ENCODE results near the gene SYPL1. TPM values are rescaled to one million over a fixed set of nuclear protein-coding genes. Genes with fewer than 3 reads are reported as not detected.

The SYPL1 gene
- total RNA-seq, 2 experiments from 2014 or later, result 36.7 to 40.3 TPM

- H3K4me1 Mint-ChIP-seq, result no peaks in the 10 kb centered on the region
- H3K27me3 Mint-ChIP-seq, result peaks cover 9% of the 10 kb centered on the region
- H3K9me3 Mint-ChIP-seq, result no peaks in the 10 kb centered on the region
- no peak for DNase-seq
- CTCF ChIA-PET, result interaction anchor here (1.4 to 1.7 kb wide), 3 partner anchors 8 to 63 kb away, joined by 3 to 4 read pairs (median 4); no protein-coding TSS in a partner anchor
- no peaks in the 10 kb centered on the region for H3K36me3 Mint-ChIP-seq (ENCODE audit: low read depth)
- no peak overlapping the region for H3K4me3 Mint-ChIP-seq
- POLR2A ChIA-PET, result no interaction called here
- H3K27ac Mint-ChIP-seq, result no peak overlapping the region
Observed at GRCh38 chr7:106134241-106134640, 22.1 kb upstream of the SYPL1 start.

- peaks cover 12% of the 10 kb centered on the region for H3K4me1 Mint-ChIP-seq
- POLR2A ChIA-PET, result no interaction called here
- no peaks in the 10 kb centered on the region for H3K9me3 Mint-ChIP-seq
- H3K4me3 Mint-ChIP-seq, result no peak overlapping the region
- no peak overlapping the region for H3K27ac Mint-ChIP-seq
- DNase-seq, result no peak
- CTCF ChIA-PET, result no interaction called here
- peaks cover 9% of the 10 kb centered on the region for H3K27me3 Mint-ChIP-seq
- H3K36me3 Mint-ChIP-seq (ENCODE audit: low read depth), result no peaks in the 10 kb centered on the region
Observed at GRCh38 chr7:106129291-106129690, 17.2 kb upstream of the SYPL1 start.

- Mint-ChIP-seq H3K27me3 (peaks cover 9% of the 10 kb centered on the region), H3K4me3 (no peak overlapping the region), H3K4me1 (peaks cover 12% of the 10 kb centered on the region), H3K27ac (no peak overlapping the region), H3K9me3 (no peaks in the 10 kb centered on the region), H3K36me3 (ENCODE audit: low read depth) (no peaks in the 10 kb centered on the region)
- ChIA-PET POLR2A (no interaction called here), CTCF (no interaction called here)
- no peak for DNase-seq
Observed at GRCh38 chr7:106128836-106129235, 16.7 kb upstream of the SYPL1 start.

GRCh38 chr7:106127984-106128780, 16.1 kb upstream of the SYPL1 start:
- H3K4me1 Mint-ChIP-seq, result peaks cover 12% of the 10 kb centered on the region
- CTCF ChIA-PET, result interaction anchor here (0.6 kb wide), 1 partner anchor 102 kb away, joined by 3 read pairs; no protein-coding TSS in a partner anchor
- POLR2A ChIA-PET, result no interaction called here
- no peaks in the 10 kb centered on the region for H3K9me3 Mint-ChIP-seq
- no peak overlapping the region for H3K27ac Mint-ChIP-seq
- H3K4me3 Mint-ChIP-seq, result no peak overlapping the region
- peaks cover 8% of the 10 kb centered on the region for H3K27me3 Mint-ChIP-seq
- H3K36me3 Mint-ChIP-seq (ENCODE audit: low read depth), result no peaks in the 10 kb centered on the region
- DNase-seq, result no peak

GRCh38 chr7:106126170-106126938, 14.2 kb upstream of the SYPL1 start:
- H3K4me3 Mint-ChIP-seq, result peak overlapping the region; percentile 63
- peaks cover 4% of the 10 kb centered on the region for H3K27me3 Mint-ChIP-seq
- ChIA-PET POLR2A (interaction anchor here (0.6 kb wide), 2 partner anchors 573 to 1217 kb away, joined by 4 read pairs; no protein-coding TSS in a partner anchor), CTCF (interaction anchor here (0.7 to 1.8 kb wide), 6 partner anchors 10 to 58 kb away, joined by 3 to 6 read pairs (median 3); no protein-coding TSS in a partner anchor)
- no peaks in the 10 kb centered on the region for H3K36me3 Mint-ChIP-seq (ENCODE audit: low read depth)
- peak overlapping the region; percentile 60 for H3K27ac Mint-ChIP-seq
- H3K9me3 Mint-ChIP-seq, result no peaks in the 10 kb centered on the region
- peaks cover 12% of the 10 kb centered on the region for H3K4me1 Mint-ChIP-seq
- DNase-seq, result peak; percentile 55

GRCh38 chr7:106125417-106125816, 13.3 kb upstream of the SYPL1 start:
- ChIA-PET POLR2A (no interaction called here), CTCF (interaction anchor here (0.8 to 1.8 kb wide), 4 partner anchors 11 to 54 kb away, joined by 3 to 6 read pairs (median 3); no protein-coding TSS in a partner anchor)
- H3K4me1 Mint-ChIP-seq, result peaks cover 12% of the 10 kb centered on the region
- H3K4me3 Mint-ChIP-seq, result no peak overlapping the region
- H3K27me3 Mint-ChIP-seq, result no peaks in the 10 kb centered on the region
- no peaks in the 10 kb centered on the region for H3K9me3 Mint-ChIP-seq
- no peaks in the 10 kb centered on the region for H3K36me3 Mint-ChIP-seq (ENCODE audit: low read depth)
- no peak overlapping the region for H3K27ac Mint-ChIP-seq
- no peak for DNase-seq

GRCh38 chr7:106124186-106124585, 12.1 kb upstream of the SYPL1 start:
- Mint-ChIP-seq H3K27ac (no peak overlapping the region), H3K9me3 (no peaks in the 10 kb centered on the region), H3K36me3 (ENCODE audit: low read depth) (no peaks in the 10 kb centered on the region), H3K4me1 (peaks cover 12% of the 10 kb centered on the region), H3K4me3 (no peak overlapping the region), H3K27me3 (no peaks in the 10 kb centered on the region)
- POLR2A ChIA-PET, result no interaction called here
- no peak for DNase-seq
- CTCF ChIA-PET, result interaction anchor here (1.6 kb wide), 1 partner anchor 30 kb away, joined by 3 read pairs; no protein-coding TSS in a partner anchor

- CTCF ChIA-PET, result no interaction called here
- POLR2A ChIA-PET, result no interaction called here
- H3K36me3 Mint-ChIP-seq (ENCODE audit: low read depth), result no peaks in the 10 kb centered on the region
- no peaks in the 10 kb centered on the region for H3K27me3 Mint-ChIP-seq
- peaks cover 12% of the 10 kb centered on the region for H3K4me1 Mint-ChIP-seq
- H3K4me3 Mint-ChIP-seq, result no peak overlapping the region
- no peaks in the 10 kb centered on the region for H3K9me3 Mint-ChIP-seq
- DNase-seq, result no peak
- H3K27ac Mint-ChIP-seq, result no peak overlapping the region
Observed at GRCh38 chr7:106122713-106123112, 10.6 kb upstream of the SYPL1 start.

GRCh38 chr7:106121189-106121810, 9.2 kb upstream of the SYPL1 start:
- H3K4me3 Mint-ChIP-seq, result no peak overlapping the region
- ChIA-PET POLR2A (no interaction called here), CTCF (no interaction called here)
- H3K27ac Mint-ChIP-seq, result no peak overlapping the region
- H3K27me3 Mint-ChIP-seq, result no peaks in the 10 kb centered on the region
- DNase-seq, result no peak
- H3K36me3 Mint-ChIP-seq (ENCODE audit: low read depth), result no peaks in the 10 kb centered on the region
- H3K9me3 Mint-ChIP-seq, result no peaks in the 10 kb centered on the region
- peaks cover 7% of the 10 kb centered on the region for H3K4me1 Mint-ChIP-seq

GRCh38 chr7:106120500-106120899, 8.4 kb upstream of the SYPL1 start:
- Mint-ChIP-seq H3K4me1 (peaks cover 2% of the 10 kb centered on the region), H3K27me3 (no peaks in the 10 kb centered on the region), H3K27ac (no peak overlapping the region), H3K36me3 (ENCODE audit: low read depth) (no peaks in the 10 kb centered on the region), H3K4me3 (no peak overlapping the region), H3K9me3 (no peaks in the 10 kb centered on the region)
- DNase-seq, result no peak
- POLR2A ChIA-PET, result no interaction called here
- CTCF ChIA-PET, result no interaction called here

GRCh38 chr7:106119719-106120118, 7.6 kb upstream of the SYPL1 start:
- Mint-ChIP-seq H3K27me3 (no peaks in the 10 kb centered on the region), H3K27ac (no peak overlapping the region), H3K4me3 (no peak overlapping the region), H3K4me1 (peaks cover 7% of the 10 kb centered on the region), H3K36me3 (ENCODE audit: low read depth) (no peaks in the 10 kb centered on the region), H3K9me3 (no peaks in the 10 kb centered on the region)
- ChIA-PET CTCF (interaction anchor here (1.0 kb wide), 1 partner anchor 12 kb away, joined by 3 read pairs; no protein-coding TSS in a partner anchor), POLR2A (no interaction called here)
- DNase-seq, result no peak

- CTCF ChIA-PET, result interaction anchor here (1.8 kb wide), 1 partner anchor 14 kb away, joined by 5 read pairs; no protein-coding TSS in a partner anchor
- no peak overlapping the region for H3K27ac Mint-ChIP-seq
- peaks cover 2% of the 10 kb centered on the region for H3K36me3 Mint-ChIP-seq (ENCODE audit: low read depth)
- POLR2A ChIA-PET, result no interaction called here
- no peak for DNase-seq
- H3K9me3 Mint-ChIP-seq, result no peaks in the 10 kb centered on the region
- H3K27me3 Mint-ChIP-seq, result no peaks in the 10 kb centered on the region
- H3K4me1 Mint-ChIP-seq, result peaks cover 16% of the 10 kb centered on the region
- H3K4me3 Mint-ChIP-seq, result no peak overlapping the region
Observed at GRCh38 chr7:106117786-106118544, 5.9 kb upstream of the SYPL1 start.
